GM21528 (cell line): ENCODE data around the gene SLC1A3.
A peak's percentile ranks its signal among the peaks of the same experiment; 100 is the strongest.

Experiments used
- ATAC-seq: cut with Tn5 transposase; IDR thresholded peaks from one replicate; pipeline ENCODE4 v1.9.1; 2021; ENCODE audit warnings: mild to moderate bottlenecking, moderate library complexity; ENCODE audit not compliant: unreplicated experiment, low FRiP score

Gene SLC1A3

GRCh38 chr5:36705055-36705454 is 98.6 kb downstream of the SLC1A3 start:
- no peak for ATAC-seq

DNA sequence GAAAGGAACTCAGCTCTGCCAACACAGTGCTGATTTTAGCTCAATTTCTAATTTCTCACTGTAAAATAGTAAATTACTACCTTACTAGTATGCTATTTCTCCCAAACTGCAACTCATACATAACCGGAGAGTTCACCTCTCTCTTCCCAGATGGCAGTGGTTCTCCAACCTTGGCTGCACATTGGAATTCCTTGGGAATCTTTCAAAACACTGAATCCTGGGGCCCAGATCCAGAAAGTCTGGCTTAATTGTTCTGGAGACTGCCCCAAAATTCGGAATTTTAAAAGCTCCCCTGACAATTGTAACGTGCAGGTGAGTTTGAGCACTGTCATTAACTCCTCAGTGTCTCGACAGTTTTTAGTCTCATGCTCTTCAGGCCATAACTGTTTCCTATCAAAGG is 100.3 kb downstream of the SLC1A3 start:
- ATAC-seq = no peak

- ATAC-seq = no peak
Observed at GRCh38 chr5:36708996-36709395, 102.6 kb downstream of the SLC1A3 start.

DNA sequence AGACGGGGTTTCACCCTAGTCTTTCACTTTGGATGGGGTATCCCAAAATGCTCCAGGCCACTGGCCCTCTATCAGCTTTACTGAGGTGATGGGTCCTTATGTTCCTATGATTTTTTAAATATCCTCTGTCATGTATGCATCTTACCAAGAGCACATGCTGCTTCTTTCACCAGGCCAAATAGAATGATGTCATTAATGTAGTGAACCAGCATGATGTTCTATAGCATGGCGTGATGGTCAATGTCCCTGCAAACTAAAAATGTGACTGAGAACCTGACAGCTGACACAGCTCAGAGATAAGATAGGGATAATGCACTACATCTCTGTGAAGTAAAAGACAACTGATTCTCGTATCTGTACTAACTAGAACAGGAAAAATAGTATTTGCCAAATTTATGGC is 103.6 kb downstream of the SLC1A3 start:
- no peak for ATAC-seq

- ATAC-seq = no peak
Observed at GRCh38 chr5:36712706-36713105, 106.3 kb downstream of the SLC1A3 start.

DNA sequence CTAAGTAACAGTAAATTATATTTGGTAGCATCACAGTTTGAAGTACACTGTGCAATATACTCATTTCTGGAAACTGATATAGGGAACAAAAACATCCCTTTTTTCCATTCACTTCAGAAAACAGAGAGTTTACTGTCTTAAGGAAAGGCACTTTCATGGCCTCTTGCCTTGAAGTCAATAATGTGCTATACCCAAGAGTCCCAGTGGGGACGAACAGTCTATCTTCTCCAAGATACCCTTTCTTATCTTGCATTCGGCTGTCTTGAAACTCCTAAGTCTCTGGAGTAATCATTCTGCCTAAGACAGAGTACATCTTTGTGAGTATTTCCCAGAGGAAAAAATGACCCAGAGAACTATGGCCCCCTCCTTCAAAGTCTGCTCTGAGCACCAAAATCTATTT is 107.1 kb downstream of the SLC1A3 start:
- no peak for ATAC-seq

DNA sequence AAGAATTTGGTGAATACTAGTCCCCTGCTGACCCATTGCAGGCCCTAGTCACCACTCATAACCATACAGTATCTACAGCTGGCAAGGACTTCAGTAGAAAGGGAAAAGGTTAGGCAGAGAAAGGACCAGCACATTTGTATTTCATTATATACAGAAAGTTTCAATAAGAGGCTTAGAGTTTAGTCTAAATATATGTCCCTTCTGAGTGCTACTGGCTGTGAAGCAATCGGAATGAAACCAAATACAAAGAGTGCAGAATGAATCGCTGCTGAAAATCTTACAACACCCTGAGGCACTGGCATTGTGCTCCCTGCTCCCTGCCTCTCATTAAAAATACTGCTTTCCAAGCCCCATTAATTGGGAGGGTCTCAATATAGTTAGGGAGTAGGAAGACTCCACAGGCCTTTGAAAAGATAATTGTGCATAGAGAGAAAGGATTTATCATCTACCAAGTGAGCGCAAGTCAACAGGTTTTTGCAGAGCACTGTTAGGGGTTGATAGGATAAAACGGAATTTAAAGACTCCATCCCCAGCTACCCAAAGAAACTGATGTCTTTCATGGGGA is 110.8 kb downstream of the SLC1A3 start:
- no peak for ATAC-seq

GRCh38 chr5:36719282-36719681 is 112.9 kb downstream of the SLC1A3 start:
- ATAC-seq = no peak

- ATAC-seq = no peak
Observed at GRCh38 chr5:36720688-36721087, 114.3 kb downstream of the SLC1A3 start.

GRCh38 chr5:36721664-36722235 is 115.3 kb downstream of the SLC1A3 start:
- ATAC-seq = no peak

- ATAC-seq = no peak
Observed at GRCh38 chr5:36722900-36723299, 116.5 kb downstream of the SLC1A3 start.

DNA sequence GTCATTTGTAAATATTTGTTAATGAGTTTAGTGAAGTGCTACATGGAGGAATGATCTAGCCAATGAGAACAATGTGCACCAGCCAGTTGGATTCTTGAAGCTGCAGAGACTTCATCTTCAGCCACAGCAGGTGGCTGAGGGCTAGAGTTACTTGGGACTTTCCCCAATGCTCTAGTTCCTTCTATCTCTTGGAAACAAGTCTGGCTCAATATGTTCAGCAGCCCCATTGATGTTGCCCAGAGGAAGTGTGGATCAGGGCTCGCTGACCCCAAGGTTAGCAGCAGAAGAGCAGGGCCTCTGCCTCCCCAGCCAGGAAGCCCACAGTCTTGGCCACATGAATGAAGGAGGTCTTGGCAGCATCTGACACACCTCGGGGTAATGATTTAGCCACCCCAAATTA is 117.5 kb downstream of the SLC1A3 start:
- ATAC-seq = peak; percentile 46

GRCh38 chr5:36724467-36725332 is 118.3 kb downstream of the SLC1A3 start:
- ATAC-seq = peak; percentile 84

DNA sequence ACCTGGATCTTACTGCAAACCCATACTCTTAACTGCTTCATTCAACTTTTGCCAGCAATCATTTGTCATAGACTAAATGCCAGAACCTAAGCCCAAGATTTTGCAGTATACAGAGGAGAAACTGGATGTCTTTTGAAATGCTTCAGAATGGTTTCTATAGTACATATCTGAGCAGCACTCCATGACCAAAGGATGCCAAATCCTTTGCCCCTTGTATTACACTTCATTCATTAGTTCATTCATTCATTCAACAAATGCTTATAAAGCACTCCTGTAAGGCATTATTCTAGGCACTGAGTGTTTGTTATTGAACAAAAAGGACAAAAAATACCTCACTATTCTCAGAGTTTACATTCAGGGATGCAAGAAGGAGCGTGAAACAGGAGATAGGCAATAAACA is 119.9 kb downstream of the SLC1A3 start:
- ATAC-seq = no peak

GRCh38 chr5:36726767-36727166 is 120.4 kb downstream of the SLC1A3 start:
- ATAC-seq = no peak

- ATAC-seq = no peak
Observed at GRCh38 chr5:36728697-36729543, 122.5 kb downstream of the SLC1A3 start.

DNA sequence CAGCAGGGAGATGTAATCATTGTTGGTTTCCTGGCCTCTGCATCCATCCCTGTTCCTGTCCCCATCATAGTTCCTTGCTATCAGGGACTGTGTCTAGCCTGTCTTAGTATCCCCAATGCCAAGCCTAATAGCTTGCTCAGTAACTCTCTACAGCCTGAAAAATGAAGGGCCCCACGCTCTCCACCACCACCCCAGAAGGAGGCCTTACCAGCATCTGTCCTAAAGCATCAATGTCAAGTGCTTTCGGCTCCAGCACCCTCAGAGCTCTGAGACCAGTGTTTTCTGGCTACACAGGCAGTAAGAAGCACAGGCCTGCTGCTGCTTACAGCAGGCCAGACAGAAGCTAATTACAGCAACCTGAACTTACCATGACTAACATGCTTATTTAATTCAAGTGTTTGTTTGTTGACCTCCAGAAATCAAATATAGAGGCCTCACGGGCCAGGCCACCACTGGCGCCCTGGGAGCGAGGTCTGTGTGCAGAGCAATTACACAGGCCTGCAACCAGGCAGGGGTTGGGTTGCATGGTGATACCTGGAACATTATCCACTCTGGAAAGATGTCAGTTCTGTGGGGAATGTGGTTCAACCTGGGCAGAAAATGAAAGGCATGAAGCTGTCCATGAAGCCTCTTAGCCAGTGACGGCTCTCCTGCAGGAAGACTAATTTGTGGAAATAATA is 124.3 kb downstream of the SLC1A3 start:
- ATAC-seq = no peak

DNA sequence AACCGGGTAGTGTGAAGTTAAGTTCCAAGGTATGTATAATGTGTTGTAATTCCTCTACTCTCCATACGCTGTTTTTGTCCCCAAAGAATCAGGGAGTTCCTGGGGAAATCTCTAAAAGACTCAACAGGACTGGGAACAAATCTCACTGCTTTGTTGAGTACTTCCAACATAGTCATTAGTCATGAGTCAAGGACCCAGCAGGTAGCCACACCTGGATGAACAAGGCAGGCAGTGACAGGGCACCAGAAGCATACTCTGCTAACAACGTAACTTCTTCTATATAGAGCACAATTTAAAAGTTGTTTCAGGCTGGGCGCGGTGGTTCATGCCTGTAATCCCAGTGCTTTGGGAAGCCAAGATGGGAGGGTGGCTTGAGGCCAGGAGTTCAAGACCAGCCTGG is 126.8 kb downstream of the SLC1A3 start:
- ATAC-seq = no peak

DNA sequence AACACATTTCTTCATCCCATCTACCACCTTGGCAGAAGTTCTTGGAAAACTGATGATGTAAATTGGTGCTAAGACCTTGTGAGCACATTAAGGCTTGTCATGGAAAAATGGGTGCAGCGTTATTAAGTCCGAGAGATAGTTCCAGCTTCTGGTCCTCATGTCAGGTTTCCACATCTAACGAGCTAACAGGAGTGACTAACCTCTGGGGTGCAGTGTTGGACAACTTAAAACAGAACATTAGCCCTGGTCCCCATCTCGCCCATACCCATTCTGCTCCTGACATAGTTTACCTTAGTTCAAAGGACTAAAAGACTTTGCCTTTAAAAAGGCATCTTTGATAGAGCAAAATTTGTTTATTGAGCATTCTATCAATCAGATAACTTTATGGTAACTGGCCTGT is 128.0 kb downstream of the SLC1A3 start:
- ATAC-seq = no peak

GRCh38 chr5:36735891-36736290 is 129.5 kb downstream of the SLC1A3 start:
- no peak for ATAC-seq
